GM12892 (cell line): ENCODE results near the gene GRIA4.

Experiments used
- POLR2A ChIP-seq: IDR thresholded peaks from 2 replicates; pipeline ENCODE4 v1.6.1; 2011; ENCODE audit warnings: low read depth, low read length, control low read depth
- TAF1 ChIP-seq: IDR thresholded peaks from 2 replicates; pipeline ENCODE4 v1.6.1; 2011; ENCODE audit warnings: low read depth, mild to moderate bottlenecking, control low read depth, low read length, borderline replicate concordance

GRCh38 chr11:106001304-106002012 is 391.6 kb downstream of the GRIA4 start:
- no peak for TF ChIP-seq POLR2A
- no peak for TF ChIP-seq TAF1
